ENCODE measurements around the gene GET4.

DNA sequence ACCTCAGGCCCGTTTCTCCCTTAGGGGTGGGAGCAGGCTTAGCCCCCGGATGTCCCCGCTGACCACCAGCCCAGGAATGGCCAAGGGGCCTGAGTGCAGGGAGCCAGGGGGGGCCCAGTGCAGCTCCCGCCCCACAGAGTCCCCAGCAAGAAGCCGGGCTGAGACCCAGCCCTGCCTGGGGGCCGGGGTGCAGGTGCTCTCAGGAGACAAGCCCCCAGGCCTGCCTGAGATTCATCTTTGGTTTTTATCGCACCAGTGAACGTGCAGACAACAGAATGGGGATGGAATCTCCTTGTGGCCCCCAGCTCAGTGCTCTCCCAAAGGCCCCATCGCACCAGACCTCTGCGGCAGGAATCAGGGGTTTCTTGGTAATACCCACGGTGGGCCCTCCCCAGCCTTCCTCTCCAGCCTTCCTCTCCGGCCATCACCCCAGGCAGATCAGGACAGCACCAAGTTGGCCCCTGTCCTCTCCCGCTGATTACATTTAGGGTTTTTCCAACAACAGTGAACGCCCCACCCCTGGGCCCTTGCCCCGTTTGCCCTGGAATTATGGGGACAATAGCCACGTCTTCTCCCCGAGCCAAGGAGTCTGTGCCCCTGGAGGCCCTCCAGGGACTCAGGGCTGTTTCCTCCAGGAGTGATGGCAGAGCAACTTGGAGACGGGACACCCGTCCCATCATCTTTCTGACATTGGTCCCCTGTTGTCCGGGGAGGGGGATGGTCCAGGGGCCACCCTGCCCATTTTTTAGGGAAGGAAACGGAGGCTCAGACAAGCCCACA is 55.7 kb downstream of the GET4 start:
- TF ChIP-seq CTCF (conservative IDR thresholded peaks at IDR 0.05; ENCODE audit: low read depth, low read length) = no peak
- no peak for TF ChIP-seq CEBPB (IDR thresholded peaks at IDR 0.05; ENCODE audit: low read depth, low read length)
- TF ChIP-seq RAD21 (IDR thresholded peaks at IDR 0.05; ENCODE audit: low read length) = no peak
- TF ChIP-seq POLR2A (IDR thresholded peaks at IDR 0.05; ENCODE audit: low read depth, low read length) = no peak
- no peak for TF ChIP-seq MXI1 (IDR thresholded peaks at IDR 0.05; ENCODE audit: borderline replicate concordance, low read depth, low read length)
- no peak for TF ChIP-seq MAFK (IDR thresholded peaks at IDR 0.05; ENCODE audit: low read depth, low read length)
- no peak for TF ChIP-seq BHLHE40 (IDR thresholded peaks at IDR 0.05; ENCODE audit: low read depth, low read length)
- TF ChIP-seq RFX5 (IDR thresholded peaks at IDR 0.05; ENCODE audit: low read depth, low read length) = no peak
- TF ChIP-seq NFE2L2 (IDR thresholded peaks at IDR 0.05; ENCODE audit: low read depth, low read length) = no peak
- TF ChIP-seq RCOR1 (IDR thresholded peaks at IDR 0.05; ENCODE audit: insufficient replicate concordance, low read length) = no peak
- TF ChIP-seq SMC3 (IDR thresholded peaks at IDR 0.05; ENCODE audit: low read depth, low read length) = no peak
- no peak for TF ChIP-seq CHD1 (IDR thresholded peaks at IDR 0.05; ENCODE audit: low read depth, low read length)
- TF ChIP-seq, protein P1, sequence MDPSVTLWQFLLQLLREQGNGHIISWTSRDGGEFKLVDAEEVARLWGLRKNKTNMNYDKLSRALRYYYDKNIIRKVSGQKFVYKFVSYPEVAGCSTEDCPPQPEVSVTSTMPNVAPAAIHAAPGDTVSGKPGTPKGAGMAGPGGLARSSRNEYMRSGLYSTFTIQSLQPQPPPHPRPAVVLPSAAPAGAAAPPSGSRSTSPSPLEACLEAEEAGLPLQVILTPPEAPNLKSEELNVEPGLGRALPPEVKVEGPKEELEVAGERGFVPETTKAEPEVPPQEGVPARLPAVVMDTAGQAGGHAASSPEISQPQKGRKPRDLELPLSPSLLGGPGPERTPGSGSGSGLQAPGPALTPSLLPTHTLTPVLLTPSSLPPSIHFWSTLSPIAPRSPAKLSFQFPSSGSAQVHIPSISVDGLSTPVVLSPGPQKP (IDR thresholded peaks at IDR 0.05; ENCODE audit: borderline replicate concordance, low read depth, low read length) = no peak
- no peak for TF ChIP-seq FOS (IDR thresholded peaks at IDR 0.05; ENCODE audit: low read depth, low read length)

Measured in IMR-90 (cell line).